Aorta (tissue), 5 donors: Measurements from ENCODE around the gene PARP8. TPM values are rescaled to one million over a fixed set of nuclear protein-coding genes. Genes with fewer than 3 reads are reported as not detected.

ENCODE experiments used
- ATAC-seq: fragments of 200-7000 bp; cut with Tn5 transposase; one replicate; pipeline ENCODE4 v1.9.1; 2022; ENCODE audit warnings: moderate library complexity; ENCODE audit not compliant: low FRiP score
- DNase-seq, 2 donors: peaks; one replicate each; pipeline ENCODE4 v3.0.0-alpha.2; 2020
- H3K27ac ChIP-seq, 2 donors: one replicate each; pipeline ENCODE4 v1.5.1; 2013; ENCODE audit warnings: low read length in 2 of 2, mild to moderate bottlenecking in 2 of 2, moderate library complexity in 2 of 2, control low read depth in 1 of 2, inconsistent platforms in 1 of 2, low read depth in 1 of 2
- H3K27me3 ChIP-seq, 2 donors: one replicate each; pipeline ENCODE4 v1.6.1; 2013; ENCODE audit warnings: control low read depth in 1 of 2, low read length in 1 of 2, mild to moderate bottlenecking in 1 of 2, moderate library complexity in 1 of 2; ENCODE audit not compliant: insufficient read depth in 2 of 2, control insufficient read depth in 1 of 2
- H3K36me3 ChIP-seq, 2 donors: one replicate each; pipeline ENCODE4 v1.6.1; 2013; ENCODE audit warnings: control low read depth in 1 of 2, low read length in 1 of 2, mild to moderate bottlenecking in 1 of 2; ENCODE audit not compliant: insufficient read depth in 2 of 2, control insufficient read depth in 1 of 2
- H3K4me1 ChIP-seq, 2 donors: one replicate each; pipeline ENCODE4 v1.6.1; 2013; ENCODE audit warnings: low read length in 2 of 2, control low read depth in 1 of 2, mild to moderate bottlenecking in 1 of 2, moderate library complexity in 1 of 2; ENCODE audit not compliant: insufficient read depth in 2 of 2, control insufficient read depth in 1 of 2
- H3K4me3 ChIP-seq, 2 donors: one replicate each; pipeline ENCODE4 v1.5.1; 2013; ENCODE audit warnings: low read length in 2 of 2, control low read depth in 1 of 2, mild to moderate bottlenecking in 1 of 2
- H3K9me3 ChIP-seq: one replicate; pipeline ENCODE4 v1.6.1; 2013; ENCODE audit warnings: mild to moderate bottlenecking, low read length; ENCODE audit not compliant: control insufficient read depth
- WGBS, 2 donors: extraction: QIAGEN DNeasy Blood & Tissue Kit; methylation state at CpG; one replicate each; pipeline ENCODE4 v1.1.7; 2013; 5-methylcytosine and 5-hydroxymethylcytosine counted together
- intact Hi-C, 2 donors: fragments of 100-400 bp; cut with DNase I; formaldehyde crosslinking; loops; one replicate each; pipeline versions ENCODE4 v1.14.2 to v1.15.0; 2022
- polyA plus RNA-seq, 2 donors: library from polyadenylated mRNA; stranded (reverse); fragments of 200-250 nt; gene quantifications; one replicate each; pipeline ENCODE4 v1.2.3, GENCODE V29; 2013
- total RNA-seq, 2 donors: library from RNA; stranded (reverse); fragmentation: NEBNext Ultra II Directional; extraction: Animal tissue kit (Norgen Biotek cat#: 25700); gene quantifications; one replicate each; pipeline ENCODE4 v1.2.1, GENCODE V29; 2021
- donor health status: healthy with polysubstance abuse.
- donor health status: Bipolar disorder and iron deficiency.
- donor health status: DM: no; HTN: no; CAD: no.
- donor health status: DM: no; HTN: no; CAD: no.
- donor health status: DM: yes; HTN: yes; CAD: no.

PARP8 gene
- total and polyA plus RNA-seq, 4 donors: 5.3 to 47.6 (median 19.5) TPM

GRCh38 chr5:50709471-50709870 lies 43.0 kb downstream of the PARP8 start:
- Histone ChIP-seq H3K36me3 (no peaks in the 10 kb centered on the region), H3K4me1 (peaks cover 0 to 2% of the 10 kb centered on the region in 2 donors), H3K27me3 (no peaks in the 10 kb centered on the region), H3K27ac (no peak overlapping the region), H3K9me3 (no peaks in the 10 kb centered on the region), H3K4me3 (no peak overlapping the region)
- ATAC-seq (no peak), DNase-seq (no peak)
- WGBS, 2 donors: 74 to 86% methylated on average over 1 of the region's 1 CpG
- intact Hi-C loops: no loop called here

- 72 to 74% methylated on average over 2 of the region's 2 CpGs for WGBS, 2 donors
- Histone ChIP-seq H3K27ac (no peak overlapping the region), H3K4me1 (no peaks in the 10 kb centered on the region), H3K9me3 (no peaks in the 10 kb centered on the region), H3K4me3 (no peak overlapping the region), H3K36me3 (no peaks in the 10 kb centered on the region), H3K27me3 (no peaks in the 10 kb centered on the region)
- DNase-seq: no peak
- ATAC-seq: no peak
- intact Hi-C loops: no loop called here
Measured at GRCh38 chr5:50710838-50711237, 44.4 kb downstream of the PARP8 start.

GRCh38 chr5:50711280-50711679 lies 44.8 kb downstream of the PARP8 start:
- no peaks in the 10 kb centered on the region for H3K4me1 ChIP-seq
- H3K27ac ChIP-seq: no peak overlapping the region
- intact Hi-C loops: no loop called here
- no peak overlapping the region for H3K4me3 ChIP-seq
- ATAC-seq (no peak), DNase-seq (no peak)
- no peaks in the 10 kb centered on the region for H3K36me3 ChIP-seq
- WGBS, 2 donors: 63 to 77% methylated on average over 2 of the region's 2 CpGs
- H3K27me3 ChIP-seq: no peaks in the 10 kb centered on the region
- no peaks in the 10 kb centered on the region for H3K9me3 ChIP-seq

- DNase-seq: no peak
- intact Hi-C loops: no loop called here
Measured at GRCh38 chr5:50712479-50712878, 46.0 kb downstream of the PARP8 start.

GRCh38 chr5:50715001-50715400 lies 48.6 kb downstream of the PARP8 start:
- Histone ChIP-seq H3K4me3 (no peak overlapping the region), H3K27ac (no peak overlapping the region), H3K36me3 (no peaks in the 10 kb centered on the region), H3K27me3 (no peaks in the 10 kb centered on the region), H3K9me3 (no peaks in the 10 kb centered on the region), H3K4me1 (no peaks in the 10 kb centered on the region)
- intact Hi-C loops: no loop called here
- DNase-seq: no peak
- WGBS, 2 donors: 89 to 92% methylated on average over 5 of the region's 5 CpGs
- no peak for ATAC-seq

More at GRCh38 chr5:50712479-50712878, 46.0 kb downstream of the PARP8 start:
- Histone ChIP-seq H3K36me3 (no peaks in the 10 kb centered on the region), H3K9me3 (no peaks in the 10 kb centered on the region), H3K4me1 (no peaks in the 10 kb centered on the region), H3K27me3 (no peaks in the 10 kb centered on the region), H3K27ac (no peak overlapping the region), H3K4me3 (no peak overlapping the region)
- WGBS, 2 donors: 89% methylated on average over 1 of the region's 1 CpG
- ATAC-seq: no peak

- no peak for DNase-seq
- Histone ChIP-seq H3K4me3 (no peak overlapping the region), H3K4me1 (no peaks in the 10 kb centered on the region), H3K36me3 (no peaks in the 10 kb centered on the region), H3K27ac (no peak overlapping the region), H3K9me3 (no peaks in the 10 kb centered on the region), H3K27me3 (no peaks in the 10 kb centered on the region)
- intact Hi-C loops: no loop called here
- no peak for ATAC-seq
- WGBS, 2 donors: 95 to 96% methylated on average over 2 of the region's 2 CpGs
Measured at GRCh38 chr5:50716134-50716533, 49.7 kb downstream of the PARP8 start.

- no peak overlapping the region for H3K27ac ChIP-seq
- intact Hi-C loops: no loop called here
- H3K9me3 ChIP-seq: no peaks in the 10 kb centered on the region
- WGBS, 2 donors: 86 to 90% methylated on average over 2 of the region's 2 CpGs
- no peak overlapping the region for H3K4me3 ChIP-seq
- no peaks in the 10 kb centered on the region for H3K27me3 ChIP-seq
- no peaks in the 10 kb centered on the region for H3K4me1 ChIP-seq
- DNase-seq: no peak
- H3K36me3 ChIP-seq: no peaks in the 10 kb centered on the region
- ATAC-seq: no peak
Measured at GRCh38 chr5:50717651-50718050, 51.2 kb downstream of the PARP8 start.

- no peaks in the 10 kb centered on the region for H3K4me1 ChIP-seq
- no peaks in the 10 kb centered on the region for H3K27me3 ChIP-seq
- H3K27ac ChIP-seq: no peak overlapping the region
- no peaks in the 10 kb centered on the region for H3K9me3 ChIP-seq
- DNase-seq (no peak), ATAC-seq (no peak)
- H3K4me3 ChIP-seq: no peak overlapping the region
- H3K36me3 ChIP-seq: no peaks in the 10 kb centered on the region
- 81 to 83% methylated on average over 4 of the region's 4 CpGs for WGBS, 2 donors
- intact Hi-C loops: no loop called here
Measured at GRCh38 chr5:50720061-50720710, 53.7 kb downstream of the PARP8 start.

- no peaks in the 10 kb centered on the region for H3K27me3 ChIP-seq
- no peak overlapping the region for H3K27ac ChIP-seq
- no peak for ATAC-seq
- no peaks in the 10 kb centered on the region for H3K9me3 ChIP-seq
- 58 to 71% methylated on average over 4 of the region's 4 CpGs for WGBS, 2 donors
- H3K4me1 ChIP-seq: peaks cover 0 to 2% of the 10 kb centered on the region in 2 donors
- no peak for DNase-seq
- no peaks in the 10 kb centered on the region for H3K36me3 ChIP-seq
- intact Hi-C loops: no loop called here
- no peak overlapping the region for H3K4me3 ChIP-seq
Measured at GRCh38 chr5:50722223-50722622, 55.8 kb downstream of the PARP8 start.
